Measurements from ENCODE around the gene CTAGE15. TPM values are rescaled to one million over a fixed set of nuclear protein-coding genes. Genes with fewer than 3 reads are reported as not detected.
A peak's percentile ranks its signal among the peaks of the same experiment; 100 is the strongest.
"Not testable (repeated sequence)": the region's sequence is repeated elsewhere in the genome, so short reads cannot be mapped to it uniquely, and the experiment has no call there.

CTAGE15 gene, protein sequence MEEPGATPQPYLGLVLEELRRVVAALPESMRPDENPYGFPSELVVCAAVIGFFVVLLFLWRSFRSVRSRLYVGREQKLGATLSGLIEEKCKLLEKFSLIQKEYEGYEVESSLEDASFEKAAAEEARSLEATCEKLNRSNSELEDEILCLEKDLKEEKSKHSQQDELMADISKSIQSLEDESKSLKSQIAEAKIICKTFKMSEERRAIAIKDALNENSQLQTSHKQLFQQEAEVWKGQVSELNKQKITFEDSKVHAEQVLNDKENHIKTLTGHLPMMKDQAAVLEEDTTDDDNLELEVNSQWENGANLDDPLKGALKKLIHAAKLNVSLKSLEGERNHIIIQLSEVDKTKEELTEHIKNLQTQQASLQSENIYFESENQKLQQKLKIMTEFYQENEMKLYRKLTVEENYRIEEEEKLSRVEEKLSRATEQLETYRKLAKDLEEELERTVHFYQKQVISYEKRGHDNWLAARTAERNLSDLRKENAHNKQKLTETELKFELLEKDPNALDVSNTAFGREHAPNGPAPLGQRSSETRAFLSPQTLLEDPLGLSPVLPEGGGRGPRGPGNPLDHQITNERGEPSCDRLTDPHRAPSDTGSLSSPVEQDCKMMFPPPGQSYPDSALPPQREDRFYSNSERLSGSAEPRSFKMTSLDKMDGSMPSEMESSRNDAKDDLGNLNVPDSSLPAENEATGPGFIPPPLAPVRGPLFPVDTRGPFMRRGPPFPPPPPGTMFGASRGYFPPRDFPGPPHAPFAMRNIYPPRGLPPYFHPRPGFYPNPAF
- polyA plus RNA-seq (2012; rRNA removed) = 0.07 TPM in 1 of 2 replicates, not detected in the other
- not detected in 2 replicates for polyA plus RNA-seq (2012; cell fraction: cytosol; rRNA removed)
- polyA plus RNA-seq (2012; cell fraction: nucleus; rRNA removed) = 0.13 and 0.14 TPM in 2 replicates

DNA sequence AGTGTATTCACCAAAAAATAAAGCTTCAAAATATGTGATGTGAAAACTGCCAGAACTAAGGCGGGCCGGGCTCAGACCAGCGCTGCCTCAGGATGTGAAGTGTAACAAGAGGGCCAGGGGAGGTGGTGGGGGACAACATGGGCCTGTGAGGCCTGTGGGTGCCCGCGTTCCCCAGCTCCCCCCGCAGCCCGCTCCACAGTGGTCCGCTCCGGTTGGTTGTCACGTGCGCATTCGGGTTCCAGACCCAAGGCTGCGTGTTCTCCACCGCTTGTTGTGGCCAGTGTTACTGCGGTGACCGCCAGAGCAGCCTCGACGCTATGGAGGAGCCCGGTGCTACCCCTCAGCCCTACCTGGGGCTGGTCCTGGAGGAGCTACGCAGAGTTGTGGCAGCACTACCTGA lies at the start of gene CTAGE15:
CTAGE15 (plus strand) TSS at position 301 of the 400 bp plus-strand sequence; CDS start at position 318, 17 bp downstream.
- POLR2A ChIA-PET; H3K4me1 ChIP-seq (ENCODE audit: control insufficient read depth in 1 of 2, insufficient read depth in 2 of 2, low read depth in 1 of 2, low read length in 1 of 2); H3K4me2 ChIP-seq; H3F3A ChIP-seq (replicated peaks; ENCODE audit: insufficient read depth); H3K9ac ChIP-seq; H2AFZ ChIP-seq (ENCODE audit: low read depth); H3K79me2 ChIP-seq (ENCODE audit: insufficient read depth); DNase-seq; H3K27ac ChIP-seq (ENCODE audit: low read depth in 2 of 2, low read length in 1 of 2); H3K27me3 ChIP-seq (ENCODE audit: insufficient read depth); H3K9me3 ChIP-seq; H3K4me3 ChIP-seq (ENCODE audit: low read depth in 2 of 2, low read length in 1 of 2); H3K36me3 ChIP-seq (replicated peaks in 1 of 2; ENCODE audit: control insufficient read depth in 1 of 2, insufficient read depth in 2 of 2, low read length in 1 of 2); H3K9me2 ChIP-seq; CTCF ChIA-PET; H4K20me1 ChIP-seq (ENCODE audit: insufficient read depth): not testable (repeated sequence)
- WGBS (ENCODE audit: low lambda C conversion rate) = 61% methylated on average over 3 of the region's 20 CpGs

DNA sequence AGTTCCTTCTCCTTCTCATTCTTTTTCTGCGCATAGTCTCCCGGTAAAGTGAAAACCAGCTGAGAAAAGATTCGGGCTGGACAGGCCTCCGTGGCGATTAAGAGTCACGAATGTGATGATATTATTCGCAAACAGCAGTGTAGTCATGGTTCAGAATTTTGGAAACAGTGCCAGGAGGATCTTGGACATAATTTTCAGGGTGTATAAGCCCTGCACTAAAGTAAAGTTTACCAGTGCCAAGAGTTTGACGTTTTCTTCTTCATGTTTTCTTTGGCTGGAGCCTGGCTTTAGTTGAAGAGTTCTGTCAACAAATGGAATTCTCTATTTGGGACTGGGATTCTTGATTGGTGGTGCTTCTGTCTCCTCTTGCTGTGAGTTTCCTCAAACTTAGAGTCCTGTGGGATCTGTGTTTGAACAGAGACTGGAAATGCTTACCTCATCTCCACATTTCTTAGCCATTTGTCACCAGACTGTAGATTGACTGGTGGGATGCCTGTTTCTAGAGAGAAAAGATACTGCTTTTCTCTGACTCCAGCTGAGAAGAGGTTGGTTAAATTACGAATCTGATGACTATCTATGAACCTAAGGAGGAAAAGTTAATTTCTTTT lies 49.2 kb upstream of the CTAGE15 start:
- DNase-seq; CTCF ChIA-PET; H3K27me3 ChIP-seq (ENCODE audit: insufficient read depth); H3K79me2 ChIP-seq (ENCODE audit: insufficient read depth); H3K36me3 ChIP-seq (replicated peaks in 1 of 2; ENCODE audit: control insufficient read depth in 1 of 2, insufficient read depth in 2 of 2, low read length in 1 of 2); H3K27ac ChIP-seq (ENCODE audit: low read depth in 2 of 2, low read length in 1 of 2); H4K20me1 ChIP-seq (ENCODE audit: insufficient read depth); POLR2A ChIA-PET; H2AFZ ChIP-seq (ENCODE audit: low read depth); H3K9me3 ChIP-seq; H3K4me2 ChIP-seq; H3K9ac ChIP-seq; H3K4me3 ChIP-seq (ENCODE audit: low read depth in 2 of 2, low read length in 1 of 2); H3K9me2 ChIP-seq: not testable (repeated sequence)
- no CpG with 5 or more reads among the region's 9 CpGs for WGBS (ENCODE audit: low lambda C conversion rate)
- TF ChIP-seq TCF12 (IDR thresholded peaks at IDR 0.05) (peak; percentile 30; the same call in 1 of the 2 replicates), NFIC (IDR thresholded peaks at IDR 0.05; ENCODE audit: borderline replicate concordance) (peak; percentile 33; the same call in 1 of the 2 replicates)
- TF ChIP-seq, protein P1, sequence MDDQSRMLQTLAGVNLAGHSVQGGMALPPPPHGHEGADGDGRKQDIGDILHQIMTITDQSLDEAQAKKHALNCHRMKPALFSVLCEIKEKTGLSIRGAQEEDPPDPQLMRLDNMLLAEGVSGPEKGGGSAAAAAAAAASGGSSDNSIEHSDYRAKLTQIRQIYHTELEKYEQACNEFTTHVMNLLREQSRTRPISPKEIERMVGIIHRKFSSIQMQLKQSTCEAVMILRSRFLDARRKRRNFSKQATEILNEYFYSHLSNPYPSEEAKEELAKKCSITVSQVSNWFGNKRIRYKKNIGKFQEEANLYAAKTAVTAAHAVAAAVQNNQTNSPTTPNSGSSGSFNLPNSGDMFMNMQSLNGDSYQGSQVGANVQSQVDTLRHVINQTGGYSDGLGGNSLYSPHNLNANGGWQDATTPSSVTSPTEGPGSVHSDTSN (IDR thresholded peaks at IDR 0.05) = peak; percentile 28
- Histone ChIP-seq H3F3A (replicated peaks; ENCODE audit: insufficient read depth) (peaks cover 19% of the 10 kb centered on the region), H3K4me1 (ENCODE audit: control insufficient read depth in 1 of 2, insufficient read depth in 2 of 2, low read depth in 1 of 2, low read length in 1 of 2) (peaks cover 0 to 21% of the 10 kb centered on the region in 2 experiments; a peak in 3 of 4 replicates)

DNA sequence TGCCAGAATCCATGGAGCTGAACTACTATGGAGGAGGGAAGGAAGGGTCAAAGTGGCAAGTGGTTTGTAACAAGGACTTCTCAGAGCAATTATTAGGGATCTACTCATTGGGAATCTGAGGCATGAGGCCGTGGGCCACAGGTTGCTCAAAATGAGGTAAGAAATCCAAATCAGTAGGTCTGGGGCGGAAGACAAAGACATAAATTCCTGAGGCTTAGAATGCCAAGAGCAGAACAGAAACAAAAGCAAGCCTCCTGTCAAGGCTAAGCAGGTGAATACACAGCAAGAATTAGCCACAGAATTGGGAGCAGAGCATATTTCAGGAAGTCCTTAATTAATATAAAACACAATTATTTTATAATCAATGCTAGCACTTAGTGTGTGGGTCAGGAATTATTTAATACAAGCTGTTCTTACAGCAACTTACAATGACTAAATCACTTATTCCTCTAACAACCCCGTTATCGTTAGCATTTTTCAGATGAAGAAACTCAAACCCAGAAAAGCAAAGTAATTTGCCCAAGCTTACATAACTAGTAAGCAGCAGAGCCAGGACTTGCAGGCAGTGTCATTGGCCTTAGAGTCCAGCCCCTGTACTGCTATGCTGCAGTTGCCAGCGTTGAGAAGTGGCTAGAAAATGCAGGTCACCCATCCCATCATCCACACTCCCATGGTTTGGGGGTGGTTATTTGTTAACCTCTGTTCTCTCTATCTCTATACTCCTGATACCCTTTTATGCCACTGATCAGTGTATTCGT lies 40.3 kb upstream of the CTAGE15 start:
- H3K9me3 ChIP-seq; H3K4me1 ChIP-seq (ENCODE audit: control insufficient read depth in 1 of 2, insufficient read depth in 2 of 2, low read depth in 1 of 2, low read length in 1 of 2); H3K36me3 ChIP-seq (replicated peaks in 1 of 2; ENCODE audit: control insufficient read depth in 1 of 2, insufficient read depth in 2 of 2, low read length in 1 of 2); H3K4me3 ChIP-seq (ENCODE audit: low read depth in 2 of 2, low read length in 1 of 2); POLR2A ChIA-PET; H4K20me1 ChIP-seq (ENCODE audit: insufficient read depth); H3K4me2 ChIP-seq; H3K9ac ChIP-seq; H3K79me2 ChIP-seq (ENCODE audit: insufficient read depth); CTCF ChIA-PET; H2AFZ ChIP-seq (ENCODE audit: low read depth); H3F3A ChIP-seq (replicated peaks; ENCODE audit: insufficient read depth); H3K9me2 ChIP-seq; H3K27me3 ChIP-seq (ENCODE audit: insufficient read depth); DNase-seq; H3K27ac ChIP-seq (ENCODE audit: low read depth in 2 of 2, low read length in 1 of 2): not testable (repeated sequence)
- WGBS (ENCODE audit: low lambda C conversion rate) = 62% methylated on average over 5 of the region's 6 CpGs

DNA sequence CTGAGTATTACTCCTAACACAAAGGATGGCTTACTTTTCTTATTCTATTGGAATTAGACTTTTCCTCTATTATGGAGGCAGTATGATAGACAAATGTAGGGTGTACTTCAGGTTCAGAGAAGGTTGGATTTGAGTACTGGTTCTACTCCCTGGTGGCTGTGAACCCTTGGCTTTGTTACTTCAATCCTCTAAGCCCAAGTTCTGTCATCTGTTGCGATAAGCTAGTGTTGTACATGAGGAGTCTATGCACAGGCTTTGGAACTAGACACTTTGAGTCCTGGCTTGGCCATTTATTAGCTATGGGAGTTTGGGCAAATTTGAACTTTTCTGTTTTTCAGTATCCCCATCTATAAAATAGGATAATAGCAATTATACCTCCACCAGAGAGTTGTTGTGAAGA lies 39.7 kb upstream of the CTAGE15 start:
- H3K9ac ChIP-seq; H3F3A ChIP-seq (replicated peaks; ENCODE audit: insufficient read depth); H4K20me1 ChIP-seq (ENCODE audit: insufficient read depth); DNase-seq; H3K27me3 ChIP-seq (ENCODE audit: insufficient read depth); H3K4me3 ChIP-seq (ENCODE audit: low read depth in 2 of 2, low read length in 1 of 2); CTCF ChIA-PET; H3K9me3 ChIP-seq; H2AFZ ChIP-seq (ENCODE audit: low read depth); H3K4me2 ChIP-seq; H3K79me2 ChIP-seq (ENCODE audit: insufficient read depth); H3K27ac ChIP-seq (ENCODE audit: low read depth in 2 of 2, low read length in 1 of 2); POLR2A ChIA-PET; H3K9me2 ChIP-seq; H3K36me3 ChIP-seq (replicated peaks in 1 of 2; ENCODE audit: control insufficient read depth in 1 of 2, insufficient read depth in 2 of 2, low read length in 1 of 2); H3K4me1 ChIP-seq (ENCODE audit: control insufficient read depth in 1 of 2, insufficient read depth in 2 of 2, low read depth in 1 of 2, low read length in 1 of 2): not testable (repeated sequence)
- WGBS (ENCODE audit: low lambda C conversion rate) = no CpG with 5 or more reads among the region's 1 CpG

DNA sequence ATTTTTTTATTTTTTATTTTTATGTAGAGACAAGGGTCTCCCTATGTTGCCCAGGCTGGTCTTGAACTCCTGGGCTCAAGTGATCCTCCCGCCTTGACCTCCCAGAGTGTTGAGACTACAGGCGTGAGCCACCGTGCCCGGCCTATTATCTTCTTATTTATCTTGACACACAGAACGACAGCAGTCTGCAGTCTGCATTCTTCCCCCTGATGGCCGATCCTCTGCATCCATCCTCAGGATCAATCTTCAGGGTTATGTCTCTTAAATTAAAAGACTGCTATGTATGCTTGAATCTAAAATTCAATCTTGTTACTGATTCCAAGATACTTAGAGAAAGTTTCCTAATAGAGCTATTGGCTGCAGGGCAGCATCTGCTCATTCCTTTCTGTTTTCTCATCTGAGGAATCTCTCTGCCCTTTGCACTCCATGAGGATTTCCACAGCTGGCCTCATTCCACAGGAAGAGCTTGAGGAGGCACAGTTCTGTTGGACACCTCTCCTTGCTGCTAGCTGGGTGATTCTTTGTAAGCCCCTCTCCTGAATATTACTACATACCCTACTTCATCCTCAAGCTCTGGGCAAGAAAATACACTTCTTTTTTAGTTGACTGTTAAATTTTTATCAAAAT lies 38.3 kb upstream of the CTAGE15 start:
- H3K27ac ChIP-seq (ENCODE audit: low read depth in 2 of 2, low read length in 1 of 2) = peak overlapping the region in 1 of 2 experiments; percentile 46; a peak in 2 of 4 replicates
- DNase-seq; H2AFZ ChIP-seq (ENCODE audit: low read depth); H3K36me3 ChIP-seq (replicated peaks in 1 of 2; ENCODE audit: control insufficient read depth in 1 of 2, insufficient read depth in 2 of 2, low read length in 1 of 2); H3K4me2 ChIP-seq; H3K9me2 ChIP-seq; H3K4me3 ChIP-seq (ENCODE audit: low read depth in 2 of 2, low read length in 1 of 2); H3K9me3 ChIP-seq; H3K4me1 ChIP-seq (ENCODE audit: control insufficient read depth in 1 of 2, insufficient read depth in 2 of 2, low read depth in 1 of 2, low read length in 1 of 2); H3K9ac ChIP-seq; POLR2A ChIA-PET; H4K20me1 ChIP-seq (ENCODE audit: insufficient read depth); H3F3A ChIP-seq (replicated peaks; ENCODE audit: insufficient read depth); H3K27me3 ChIP-seq (ENCODE audit: insufficient read depth); CTCF ChIA-PET; H3K79me2 ChIP-seq (ENCODE audit: insufficient read depth): not testable (repeated sequence)
- WGBS (ENCODE audit: low lambda C conversion rate) = no CpG with 5 or more reads among the region's 6 CpGs

Measured in SK-N-SH (cell line).